Gastroesophageal sphincter (tissue), 3 donors: Measurements from ENCODE around the gene RENBP.

Experiments used
- POLR2A ChIP-seq, 2 donors: fragments of 450-650 bp; IDR thresholded peaks; one replicate each; pipeline ENCODE4 v1.6.1; 2017; ENCODE audit warnings: antibody characterized with exemption in 2 of 2, mild to moderate bottlenecking in 2 of 2, moderate library complexity in 1 of 2
- POLR2AphosphoS5 ChIP-seq: sonication (generic); formaldehyde crosslinking; IDR thresholded peaks from one replicate; pipeline ENCODE4 v1.6.1; 2017; ENCODE audit warnings: antibody characterized with exemption
- TF ChIP-seq, protein P1 (sequence below), 4 experiments: fragments of 200-600 bp in 2 of 4; fragments of 450-650 bp in 2 of 4; sonication (generic) in 1 of 4; IDR thresholded peaks; one replicate each; pipeline ENCODE4 v1.5.1; 2017 to 2019; ENCODE audit warnings: antibody characterized with exemption in 4 of 4, mild to moderate bottlenecking in 2 of 4, moderate library complexity in 2 of 4

DNA sequence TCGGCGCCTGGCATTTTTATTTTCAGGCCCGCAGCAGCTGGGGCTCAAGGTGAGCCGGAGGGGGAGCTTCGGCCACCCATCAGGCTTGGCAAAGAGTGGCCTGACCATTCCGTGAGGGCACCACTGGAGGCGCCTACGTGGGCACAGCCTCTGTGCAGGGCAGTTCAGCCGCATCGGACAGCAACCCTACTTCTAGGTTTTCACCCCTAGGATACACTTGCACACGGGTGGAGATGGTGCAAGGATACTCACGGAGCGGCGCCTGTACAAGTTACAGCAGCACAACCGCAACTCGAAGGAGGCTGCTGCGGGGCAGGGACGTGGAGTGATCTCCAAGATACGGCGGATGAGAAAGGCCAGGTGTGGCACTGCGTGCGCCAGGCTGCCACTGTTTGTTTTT, 16.3 kb upstream of the RENBP start:
- TF ChIP-seq, protein P1, sequence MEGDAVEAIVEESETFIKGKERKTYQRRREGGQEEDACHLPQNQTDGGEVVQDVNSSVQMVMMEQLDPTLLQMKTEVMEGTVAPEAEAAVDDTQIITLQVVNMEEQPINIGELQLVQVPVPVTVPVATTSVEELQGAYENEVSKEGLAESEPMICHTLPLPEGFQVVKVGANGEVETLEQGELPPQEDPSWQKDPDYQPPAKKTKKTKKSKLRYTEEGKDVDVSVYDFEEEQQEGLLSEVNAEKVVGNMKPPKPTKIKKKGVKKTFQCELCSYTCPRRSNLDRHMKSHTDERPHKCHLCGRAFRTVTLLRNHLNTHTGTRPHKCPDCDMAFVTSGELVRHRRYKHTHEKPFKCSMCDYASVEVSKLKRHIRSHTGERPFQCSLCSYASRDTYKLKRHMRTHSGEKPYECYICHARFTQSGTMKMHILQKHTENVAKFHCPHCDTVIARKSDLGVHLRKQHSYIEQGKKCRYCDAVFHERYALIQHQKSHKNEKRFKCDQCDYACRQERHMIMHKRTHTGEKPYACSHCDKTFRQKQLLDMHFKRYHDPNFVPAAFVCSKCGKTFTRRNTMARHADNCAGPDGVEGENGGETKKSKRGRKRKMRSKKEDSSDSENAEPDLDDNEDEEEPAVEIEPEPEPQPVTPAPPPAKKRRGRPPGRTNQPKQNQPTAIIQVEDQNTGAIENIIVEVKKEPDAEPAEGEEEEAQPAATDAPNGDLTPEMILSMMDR (IDR thresholded peaks at IDR 0.05), result no peak
- TF ChIP-seq POLR2A (IDR thresholded peaks at IDR 0.05) (no peak), POLR2AphosphoS5 (no peak)
